Omental fat pad (tissue), 4 donors: ENCODE measurements around the gene VRK2. TPM values are rescaled to one million over a fixed set of nuclear protein-coding genes. Genes with fewer than 3 reads are reported as not detected.

ENCODE experiments used
- ATAC-seq: fragments of 150-250 bp; one replicate; pipeline ENCODE4 v1.9.1; 2016; ENCODE audit warnings: mild to moderate bottlenecking, moderate library complexity; ENCODE audit not compliant: low FRiP score
- DNase-seq: peaks from one replicate; pipeline ENCODE4 v3.0.0-alpha.2; 2019; ENCODE audit warnings: low spot score
- CTCF ChIP-seq, 3 donors: fragments of 450-650 bp; IDR thresholded peaks; one replicate each; pipeline ENCODE4 v1.5.1; 2016 to 2017; ENCODE audit warnings: antibody characterized with exemption in 3 of 3, mild to moderate bottlenecking in 3 of 3, moderate library complexity in 2 of 3
- total RNA-seq, 4 donors: library from RNA; depleted of rRNA; stranded (reverse); fragments of >200 nt; gene quantifications; one replicate each; pipeline ENCODE4 v1.1.0, GENCODE V29; 2016

The VRK2 gene
- total RNA-seq, 4 donors from 2014 or later, result 16.1 to 24.6 (median 18.7) TPM

- ATAC-seq (no peak), DNase-seq (no peak)
- TF ChIP-seq CTCF (IDR thresholded peaks at IDR 0.05), result no peak
Measured at GRCh38 chr2:58042486-58042970, 4.1 kb upstream of the VRK2 start.

GRCh38 chr2:58044145-58044544 lies 2.5 kb upstream of the VRK2 start:
- DNase-seq (no peak), ATAC-seq (no peak)
- no peak for TF ChIP-seq CTCF (IDR thresholded peaks at IDR 0.05)

- DNase-seq, result no peak
- no peak for TF ChIP-seq CTCF (IDR thresholded peaks at IDR 0.05)
- ATAC-seq, result no peak
Measured at GRCh38 chr2:58045580-58046334, 849 bp upstream of the VRK2 start.

- ATAC-seq (peak; percentile 39), DNase-seq (no peak)
- TF ChIP-seq CTCF (IDR thresholded peaks at IDR 0.05), result no peak
Measured at GRCh38 chr2:58046335-58046584, 346 bp upstream of the VRK2 start.

GRCh38 chr2:58047373-58047935 lies 848 bp downstream of the VRK2 start:
- no peak for DNase-seq
- ATAC-seq, result peak; percentile 37
- no peak for TF ChIP-seq CTCF (IDR thresholded peaks at IDR 0.05)

GRCh38 chr2:58047961-58048360 lies 1.4 kb downstream of the VRK2 start:
- ATAC-seq (no peak), DNase-seq (no peak)
- TF ChIP-seq CTCF (IDR thresholded peaks at IDR 0.05), result no peak

GRCh38 chr2:58051445-58051844 lies 4.8 kb downstream of the VRK2 start:
- ATAC-seq (no peak), DNase-seq (no peak)
- TF ChIP-seq CTCF (IDR thresholded peaks at IDR 0.05), result no peak
